Neutrophil (primary cell): ENCODE results near the gene SOX1.

Experiments used
- H3K27ac ChIP-seq: fragments of 200-600 bp; sonication (generic); 2 replicates; pipeline ENCODE4 v1.5.1; 2016; ENCODE audit warnings: mild to moderate bottlenecking, moderate library complexity
- H3K27me3 ChIP-seq: fragments of 200-600 bp; sonication (generic); 2 replicates; pipeline ENCODE4 v1.6.0; 2016; ENCODE audit warnings: mild to moderate bottlenecking
- H3K36me3 ChIP-seq: fragments of 200-600 bp; sonication (generic); 2 replicates; pipeline ENCODE4 v1.5.1; 2017
- H3K4me1 ChIP-seq, 2 experiments: fragments of 200-600 bp in 1 of 2; sonication (generic) in 1 of 2; 1 replicate in 1 of 2; 2 replicates in 1 of 2; pipeline versions ENCODE4 v1.5.1 to v1.6.1; 2013 to 2016; ENCODE audit warnings: low read depth in 1 of 2, low read length in 1 of 2, mild to moderate bottlenecking in 1 of 2, moderate library complexity in 1 of 2; ENCODE audit not compliant: control insufficient read depth in 1 of 2, insufficient read depth in 1 of 2
- H3K4me3 ChIP-seq, 2 experiments: fragments of 200-600 bp in 1 of 2; sonication (generic) in 1 of 2; 1 replicate in 1 of 2; 2 replicates in 1 of 2; pipeline ENCODE4 v1.5.1; 2013 to 2016; ENCODE audit warnings: low read depth in 1 of 2, low read length in 1 of 2, mild to moderate bottlenecking in 1 of 2, moderate library complexity in 1 of 2
- H3K9me3 ChIP-seq: fragments of 200-600 bp; sonication (generic); 2 replicates; pipeline ENCODE4 v1.5.1; 2016
- CTCF ChIP-seq: fragments of 200-600 bp; sonication (generic); IDR thresholded peaks from 2 replicates; pipeline ENCODE4 v1.5.1; 2016; ENCODE audit warnings: antibody characterized with exemption

The SOX1 gene

GRCh38 chr13:112065867-112066623 is 904 bp upstream of the SOX1 start:
- Histone ChIP-seq H3K4me3 (no peak overlapping the region), H3K27ac (no peak overlapping the region), H3K9me3 (no peaks in the 10 kb centered on the region), H3K4me1 (peaks cover 0 to 4% of the 10 kb centered on the region in 2 experiments), H3K36me3 (no peaks in the 10 kb centered on the region), H3K27me3 (peaks cover 99% of the 10 kb centered on the region)
- TF ChIP-seq CTCF = no peak

GRCh38 chr13:112066624-112067004 is 335 bp upstream of the SOX1 start:
- H3K9me3 ChIP-seq = no peaks in the 10 kb centered on the region
- H3K27ac ChIP-seq = no peak overlapping the region

GRCh38 chr13:112067871-112068539 is 1.1 kb downstream of the SOX1 start:
- no peak for TF ChIP-seq CTCF
- Histone ChIP-seq H3K36me3 (no peaks in the 10 kb centered on the region), H3K4me3 (no peak overlapping the region), H3K27me3 (peaks cover 99% of the 10 kb centered on the region), H3K4me1 (no peaks in the 10 kb centered on the region), H3K27ac (no peak overlapping the region), H3K9me3 (no peaks in the 10 kb centered on the region)

More at GRCh38 chr13:112066624-112067004, 335 bp upstream of the SOX1 start:
- Histone ChIP-seq H3K4me1 (no peaks in the 10 kb centered on the region), H3K27me3 (peaks cover 99% of the 10 kb centered on the region), H3K4me3 (no peak overlapping the region), H3K36me3 (no peaks in the 10 kb centered on the region)
- no peak for TF ChIP-seq CTCF

- Histone ChIP-seq H3K27me3 (peaks cover 99% of the 10 kb centered on the region), H3K4me3 (no peak overlapping the region), H3K27ac (no peak overlapping the region), H3K4me1 (no peaks in the 10 kb centered on the region), H3K9me3 (no peaks in the 10 kb centered on the region), H3K36me3 (no peaks in the 10 kb centered on the region)
- no peak for TF ChIP-seq CTCF
These were observed 1.7 kb downstream of the SOX1 start for GRCh38 chr13:112068540-112069060.

GRCh38 chr13:112069061-112069844 is 2.3 kb downstream of the SOX1 start:
- TF ChIP-seq CTCF = no peak
- Histone ChIP-seq H3K27me3 (peaks cover 99% of the 10 kb centered on the region), H3K4me1 (no peaks in the 10 kb centered on the region), H3K9me3 (no peaks in the 10 kb centered on the region), H3K27ac (no peak overlapping the region), H3K36me3 (no peaks in the 10 kb centered on the region), H3K4me3 (no peak overlapping the region)
